Fibroblast of mammary gland (primary cell): ENCODE results near the gene RTRAF.

Experiments
- DNase-seq: peaks from one replicate; pipeline ENCODE4 v3.0.0-alpha.2; 2010; ENCODE audit warnings: low read depth
- H3K4me3 ChIP-seq: 2 replicates; pipeline ENCODE4 v1.5.1; 2011; ENCODE audit warnings: low read depth, mild to moderate bottlenecking, low read length, moderate library complexity; ENCODE audit not compliant: control insufficient read depth
- TF ChIP-seq, protein P1 (sequence below): conservative IDR thresholded peaks from 2 replicates; pipeline ENCODE4 v1.5.1; 2011; ENCODE audit warnings: low read depth, low read length, inconsistent platforms; ENCODE audit not compliant: control insufficient read depth, insufficient read depth

The RTRAF gene

DNA sequence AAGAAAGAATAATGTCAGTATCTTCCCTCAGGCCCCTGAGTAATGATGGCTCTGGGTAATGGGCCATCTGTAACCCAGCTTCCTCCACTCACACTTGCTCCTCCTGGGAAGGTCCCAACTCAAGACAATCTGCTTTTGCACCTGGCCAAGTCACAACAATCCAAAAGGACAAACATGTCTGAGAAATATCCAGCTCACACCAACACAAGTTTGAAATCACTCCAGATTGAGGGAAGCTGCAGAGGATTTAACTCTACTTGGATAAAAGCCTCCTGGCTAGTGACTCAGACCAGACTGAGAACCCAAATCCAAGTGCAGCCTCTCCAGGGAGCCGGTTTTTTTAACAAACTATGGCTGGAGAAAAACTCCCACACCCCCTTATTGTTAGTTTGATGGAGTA, 34.2 kb downstream of the RTRAF start:
- peak; percentile 94 for DNase-seq
- TF ChIP-seq, protein P1, sequence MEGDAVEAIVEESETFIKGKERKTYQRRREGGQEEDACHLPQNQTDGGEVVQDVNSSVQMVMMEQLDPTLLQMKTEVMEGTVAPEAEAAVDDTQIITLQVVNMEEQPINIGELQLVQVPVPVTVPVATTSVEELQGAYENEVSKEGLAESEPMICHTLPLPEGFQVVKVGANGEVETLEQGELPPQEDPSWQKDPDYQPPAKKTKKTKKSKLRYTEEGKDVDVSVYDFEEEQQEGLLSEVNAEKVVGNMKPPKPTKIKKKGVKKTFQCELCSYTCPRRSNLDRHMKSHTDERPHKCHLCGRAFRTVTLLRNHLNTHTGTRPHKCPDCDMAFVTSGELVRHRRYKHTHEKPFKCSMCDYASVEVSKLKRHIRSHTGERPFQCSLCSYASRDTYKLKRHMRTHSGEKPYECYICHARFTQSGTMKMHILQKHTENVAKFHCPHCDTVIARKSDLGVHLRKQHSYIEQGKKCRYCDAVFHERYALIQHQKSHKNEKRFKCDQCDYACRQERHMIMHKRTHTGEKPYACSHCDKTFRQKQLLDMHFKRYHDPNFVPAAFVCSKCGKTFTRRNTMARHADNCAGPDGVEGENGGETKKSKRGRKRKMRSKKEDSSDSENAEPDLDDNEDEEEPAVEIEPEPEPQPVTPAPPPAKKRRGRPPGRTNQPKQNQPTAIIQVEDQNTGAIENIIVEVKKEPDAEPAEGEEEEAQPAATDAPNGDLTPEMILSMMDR, result no peak
- H3K4me3 ChIP-seq, result no peak overlapping the region

DNA sequence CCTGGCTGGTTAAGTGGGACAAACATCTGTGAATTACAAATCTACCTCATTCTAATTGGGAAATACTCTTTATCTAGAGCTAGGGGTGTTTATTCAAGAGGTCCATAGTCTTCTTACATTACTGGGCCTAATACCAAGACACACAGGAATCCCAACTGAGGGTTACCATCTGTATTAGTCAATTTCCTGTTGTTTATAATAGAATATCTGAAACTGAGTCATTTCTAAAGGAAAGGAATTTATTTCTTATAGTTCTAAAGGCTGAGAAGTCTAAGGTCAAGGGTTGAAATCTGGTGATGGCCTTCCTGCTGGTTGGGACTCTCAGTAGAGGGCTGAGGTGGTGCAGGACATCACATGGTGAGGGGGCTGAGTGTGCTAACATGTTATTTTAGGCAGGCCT, 36.0 kb downstream of the RTRAF start:
- TF ChIP-seq, protein P1, result no peak
- H3K4me3 ChIP-seq, result no peak overlapping the region
- DNase-seq, result peak; percentile 97

DNA sequence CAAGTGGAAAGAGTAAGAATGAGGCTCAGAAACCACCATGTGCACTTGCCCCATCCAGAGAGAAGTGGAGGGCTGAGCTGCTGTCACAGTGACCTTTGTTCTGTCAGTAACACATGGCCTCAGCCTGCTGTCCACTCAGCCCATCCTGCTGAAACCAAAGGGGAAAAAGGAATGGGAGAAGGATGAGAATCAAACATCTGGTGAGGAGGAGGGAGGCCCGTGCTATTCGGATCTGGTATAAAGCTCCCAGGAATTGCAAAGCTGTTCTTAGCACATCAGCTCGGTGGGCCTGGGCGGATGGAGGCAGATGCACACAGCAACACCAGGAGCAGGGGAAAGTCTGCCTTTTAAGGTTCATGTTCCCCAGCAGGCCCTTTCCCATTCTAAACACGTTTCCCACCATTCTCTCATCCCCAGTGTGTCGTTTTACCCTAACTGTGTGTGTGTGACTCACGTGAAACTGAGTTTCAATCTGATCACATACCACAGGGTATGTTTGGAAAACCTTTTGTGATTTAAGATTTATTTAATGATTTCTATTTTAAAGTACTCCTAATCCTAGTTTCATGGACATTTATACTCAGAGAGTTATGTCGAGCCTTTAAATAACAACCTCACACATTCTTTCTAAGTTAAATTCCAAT, 36.8 kb downstream of the RTRAF start:
- peak; percentile 65 for DNase-seq
- TF ChIP-seq, protein P1, result no peak
- no peak overlapping the region for H3K4me3 ChIP-seq

DNA sequence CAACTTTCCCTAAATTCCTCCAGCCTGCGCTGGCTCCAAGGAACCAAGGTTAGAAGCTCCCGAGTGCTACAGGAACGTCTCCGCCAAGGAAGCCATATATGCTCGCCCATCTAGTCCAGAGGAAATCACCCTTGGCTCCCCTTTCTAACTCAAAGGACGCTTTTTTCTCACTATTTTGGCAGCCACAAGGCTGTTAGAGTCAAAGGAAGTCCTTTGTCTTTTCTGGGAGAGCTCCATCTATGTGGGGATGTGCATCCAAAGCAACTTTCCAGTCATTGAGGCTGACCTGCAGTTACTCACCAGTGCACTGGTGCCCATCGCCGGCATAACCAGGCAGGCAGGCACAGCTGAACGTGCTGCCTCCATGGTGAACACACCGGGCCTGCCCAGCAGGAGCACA, 37.6 kb downstream of the RTRAF start:
- H3K4me3 ChIP-seq, result no peak overlapping the region
- TF ChIP-seq, protein P1, result no peak
- no peak for DNase-seq

DNA sequence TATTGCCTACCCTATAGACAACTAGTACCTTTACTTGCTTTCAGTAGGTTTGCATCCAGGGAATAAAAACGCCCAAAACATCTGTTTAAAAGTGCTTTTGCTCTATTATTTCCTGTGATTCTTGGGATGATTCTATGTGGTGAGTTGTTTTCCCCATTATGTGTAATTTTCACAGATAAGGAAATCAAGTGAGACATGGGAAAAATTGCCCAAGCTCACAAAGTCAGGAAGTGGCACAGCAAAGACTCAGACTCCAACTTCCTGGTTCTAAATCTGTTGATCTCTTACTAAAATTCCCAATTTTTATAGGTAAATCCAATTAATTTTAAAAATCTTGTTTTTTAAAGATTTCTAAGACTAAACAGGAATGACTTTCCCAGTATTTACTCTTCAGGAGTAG, 40.5 kb downstream of the RTRAF start:
- TF ChIP-seq, protein P1, result no peak
- DNase-seq, result no peak
- H3K4me3 ChIP-seq, result no peak overlapping the region

DNA sequence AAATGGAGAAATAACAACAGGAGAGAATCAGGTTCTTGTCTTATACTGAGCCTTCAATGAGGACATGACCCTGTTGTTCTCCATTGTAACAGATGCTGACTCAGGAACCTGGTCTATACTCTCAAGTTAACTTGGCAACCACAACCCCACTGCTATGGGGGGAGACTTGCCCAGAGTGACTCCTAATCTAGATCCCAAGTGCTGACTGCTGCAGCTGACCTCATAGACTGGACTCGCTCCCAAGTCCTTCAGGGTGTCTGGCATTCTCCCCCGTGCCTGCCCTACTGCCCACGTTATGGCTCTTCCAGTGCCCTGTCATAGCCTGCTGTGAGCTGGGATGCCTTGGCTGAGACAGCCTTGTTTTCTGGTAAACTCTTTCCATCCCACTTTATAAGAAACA, 42.4 kb downstream of the RTRAF start:
- DNase-seq, result peak; percentile 99
- TF ChIP-seq, protein P1, result no peak
- H3K4me3 ChIP-seq, result no peak overlapping the region
